ENCODE data around the gene MRTFA.

Gene MRTFA

DNA sequence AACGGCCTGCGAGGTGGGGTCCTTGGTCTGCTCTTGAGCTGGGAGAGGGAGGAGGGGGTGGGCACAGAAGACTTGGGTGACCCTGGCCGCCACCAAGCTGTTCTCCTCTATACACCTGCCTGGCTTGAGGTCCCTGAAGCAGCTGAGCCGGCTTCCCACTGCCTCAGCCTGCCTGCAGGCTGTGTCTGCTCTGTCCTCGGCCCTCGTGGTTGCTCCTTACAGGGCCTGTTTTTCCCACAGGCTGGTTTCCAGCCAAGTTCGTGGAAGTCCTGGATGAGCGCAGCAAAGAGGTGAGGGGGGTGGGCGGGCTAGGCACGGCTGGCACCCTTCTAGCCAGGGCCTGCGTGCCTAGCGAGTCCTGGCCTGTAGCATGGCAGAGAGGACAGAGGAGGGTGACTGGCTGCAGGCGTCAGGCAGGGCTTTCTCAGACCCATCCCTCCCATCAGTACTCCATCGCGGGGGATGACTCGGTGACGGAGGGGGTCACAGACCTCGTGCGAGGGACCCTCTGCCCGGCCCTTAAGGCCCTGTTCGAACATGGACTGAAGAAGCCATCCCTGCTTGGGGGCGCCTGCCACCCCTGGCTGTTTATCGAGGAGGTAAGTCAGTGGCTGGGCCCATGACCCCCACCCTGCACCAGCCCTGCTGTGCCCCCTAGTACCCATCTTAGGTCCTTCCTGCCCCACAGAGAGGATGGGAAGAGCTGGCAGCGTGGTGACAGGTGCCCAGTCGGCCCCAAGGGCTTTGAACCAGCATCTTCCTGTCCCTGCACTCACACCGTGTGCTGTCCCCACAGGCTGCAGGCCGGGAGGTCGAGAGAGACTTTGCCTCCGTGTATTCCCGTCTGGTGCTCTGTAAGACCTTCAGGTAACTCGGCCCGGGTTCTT, 228.4 kb downstream of the MRTFA start:
- no peaks in the 10 kb centered on the region for H3K9me3 ChIP-seq
- no peak overlapping the region for H3K27ac ChIP-seq
- TF ChIP-seq, protein P1, sequence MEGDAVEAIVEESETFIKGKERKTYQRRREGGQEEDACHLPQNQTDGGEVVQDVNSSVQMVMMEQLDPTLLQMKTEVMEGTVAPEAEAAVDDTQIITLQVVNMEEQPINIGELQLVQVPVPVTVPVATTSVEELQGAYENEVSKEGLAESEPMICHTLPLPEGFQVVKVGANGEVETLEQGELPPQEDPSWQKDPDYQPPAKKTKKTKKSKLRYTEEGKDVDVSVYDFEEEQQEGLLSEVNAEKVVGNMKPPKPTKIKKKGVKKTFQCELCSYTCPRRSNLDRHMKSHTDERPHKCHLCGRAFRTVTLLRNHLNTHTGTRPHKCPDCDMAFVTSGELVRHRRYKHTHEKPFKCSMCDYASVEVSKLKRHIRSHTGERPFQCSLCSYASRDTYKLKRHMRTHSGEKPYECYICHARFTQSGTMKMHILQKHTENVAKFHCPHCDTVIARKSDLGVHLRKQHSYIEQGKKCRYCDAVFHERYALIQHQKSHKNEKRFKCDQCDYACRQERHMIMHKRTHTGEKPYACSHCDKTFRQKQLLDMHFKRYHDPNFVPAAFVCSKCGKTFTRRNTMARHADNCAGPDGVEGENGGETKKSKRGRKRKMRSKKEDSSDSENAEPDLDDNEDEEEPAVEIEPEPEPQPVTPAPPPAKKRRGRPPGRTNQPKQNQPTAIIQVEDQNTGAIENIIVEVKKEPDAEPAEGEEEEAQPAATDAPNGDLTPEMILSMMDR (IDR thresholded peaks at IDR 0.05) = no peak
- H3K27me3 ChIP-seq = no peaks in the 10 kb centered on the region
- DNase-seq = no peak
- peaks cover 51 to 95% (median 83%) of the 10 kb centered on the region in 3 donors for H3K36me3 ChIP-seq
- no peak overlapping the region for H3K4me3 ChIP-seq
- peaks cover 0 to 3% (median 0%) of the 10 kb centered on the region in 4 donors for H3K4me1 ChIP-seq
- intact Hi-C loops (cut with DNase I; ENCODE audit: low total_unique reads) = no loop called here

DNA sequence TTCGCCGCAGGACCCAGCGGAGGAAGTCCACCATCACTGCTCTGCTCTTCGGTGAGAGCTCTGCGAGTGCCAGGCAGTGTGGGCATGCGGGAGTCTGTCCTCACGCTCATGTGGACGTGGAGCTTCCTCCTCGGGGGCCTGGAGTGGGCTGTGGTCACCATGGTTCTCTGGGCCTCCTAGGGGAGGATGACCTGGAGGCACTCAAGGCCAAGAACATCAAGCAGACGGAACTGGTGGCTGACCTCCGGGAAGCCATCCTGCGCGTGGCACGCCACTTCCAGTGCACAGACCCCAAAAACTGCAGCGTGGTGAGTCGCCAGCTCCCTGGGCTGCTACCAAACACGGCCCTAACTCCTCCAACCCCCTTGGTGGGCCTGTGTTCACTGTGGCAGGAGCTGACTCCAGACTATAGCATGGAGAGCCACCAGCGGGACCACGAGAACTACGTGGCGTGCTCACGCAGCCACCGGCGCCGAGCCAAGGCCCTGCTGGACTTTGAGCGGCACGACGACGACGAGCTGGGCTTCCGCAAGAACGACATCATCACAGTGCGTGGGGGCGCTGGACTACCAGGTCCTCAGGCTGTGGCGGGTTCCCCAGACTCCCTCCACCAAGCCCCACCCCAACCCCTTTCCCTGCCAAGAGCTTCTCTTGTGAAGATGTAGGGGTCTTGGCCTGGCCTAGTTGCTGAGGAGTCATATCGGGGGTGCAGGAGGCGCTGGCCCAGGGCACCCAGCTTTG, 229.3 kb downstream of the MRTFA start:
- Histone ChIP-seq H3K36me3 (peaks cover 51 to 95% (median 89%) of the 10 kb centered on the region in 3 donors), H3K27me3 (no peaks in the 10 kb centered on the region), H3K4me1 (peaks cover 0 to 3% (median 0%) of the 10 kb centered on the region in 4 donors), H3K27ac (no peak overlapping the region), H3K4me3 (no peak overlapping the region), H3K9me3 (no peaks in the 10 kb centered on the region)
- TF ChIP-seq, protein P1 (IDR thresholded peaks at IDR 0.05) = no peak
- no peak for DNase-seq
- intact Hi-C loops (cut with DNase I; ENCODE audit: low total_unique reads) = no loop called here

DNA sequence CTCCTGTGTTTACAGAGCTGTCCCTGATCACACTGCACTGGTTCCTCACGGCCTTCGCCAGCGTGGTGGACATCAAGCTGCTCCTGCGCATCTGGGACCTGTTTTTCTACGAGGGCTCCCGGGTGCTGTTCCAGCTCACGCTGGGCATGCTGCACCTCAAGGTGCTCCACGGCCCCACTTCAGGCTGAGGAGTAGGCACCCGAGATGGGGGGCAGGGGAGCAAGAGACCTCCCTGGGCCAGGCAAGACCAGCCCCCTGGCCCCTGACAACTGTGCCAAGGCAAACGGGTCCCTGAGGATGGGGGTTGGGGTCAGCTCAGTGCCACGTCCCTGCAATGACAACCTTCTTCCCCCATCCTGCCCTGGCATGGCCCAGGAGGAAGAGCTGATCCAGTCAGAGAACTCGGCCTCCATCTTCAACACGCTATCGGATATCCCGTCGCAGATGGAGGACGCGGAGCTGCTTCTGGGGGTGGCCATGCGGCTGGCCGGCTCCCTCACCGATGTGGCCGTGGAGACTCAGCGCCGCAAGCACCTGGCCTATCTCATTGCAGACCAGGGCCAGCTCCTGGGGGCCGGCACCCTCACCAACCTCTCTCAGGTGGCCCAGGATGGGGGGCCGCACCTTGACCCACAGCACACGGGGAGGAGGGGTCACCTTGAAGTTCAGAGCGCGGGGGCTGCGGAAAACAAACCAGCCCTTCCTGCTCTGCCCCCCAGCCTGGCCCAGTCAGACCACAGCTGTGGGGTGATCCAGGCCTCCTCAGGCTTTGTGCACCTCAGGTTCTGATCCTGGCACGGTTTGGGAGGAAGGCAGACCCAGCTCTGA, 230.2 kb downstream of the MRTFA start:
- TF ChIP-seq, protein P1 (IDR thresholded peaks at IDR 0.05) = no peak
- Histone ChIP-seq H3K27me3 (no peaks in the 10 kb centered on the region), H3K4me1 (peaks cover 0 to 3% (median 0%) of the 10 kb centered on the region in 4 donors), H3K27ac (no peak overlapping the region), H3K4me3 (no peak overlapping the region), H3K9me3 (no peaks in the 10 kb centered on the region), H3K36me3 (peaks cover 49 to 95% (median 92%) of the 10 kb centered on the region in 3 donors)
- no peak for DNase-seq
- intact Hi-C loops (cut with DNase I; ENCODE audit: low total_unique reads) = no loop called here

DNA sequence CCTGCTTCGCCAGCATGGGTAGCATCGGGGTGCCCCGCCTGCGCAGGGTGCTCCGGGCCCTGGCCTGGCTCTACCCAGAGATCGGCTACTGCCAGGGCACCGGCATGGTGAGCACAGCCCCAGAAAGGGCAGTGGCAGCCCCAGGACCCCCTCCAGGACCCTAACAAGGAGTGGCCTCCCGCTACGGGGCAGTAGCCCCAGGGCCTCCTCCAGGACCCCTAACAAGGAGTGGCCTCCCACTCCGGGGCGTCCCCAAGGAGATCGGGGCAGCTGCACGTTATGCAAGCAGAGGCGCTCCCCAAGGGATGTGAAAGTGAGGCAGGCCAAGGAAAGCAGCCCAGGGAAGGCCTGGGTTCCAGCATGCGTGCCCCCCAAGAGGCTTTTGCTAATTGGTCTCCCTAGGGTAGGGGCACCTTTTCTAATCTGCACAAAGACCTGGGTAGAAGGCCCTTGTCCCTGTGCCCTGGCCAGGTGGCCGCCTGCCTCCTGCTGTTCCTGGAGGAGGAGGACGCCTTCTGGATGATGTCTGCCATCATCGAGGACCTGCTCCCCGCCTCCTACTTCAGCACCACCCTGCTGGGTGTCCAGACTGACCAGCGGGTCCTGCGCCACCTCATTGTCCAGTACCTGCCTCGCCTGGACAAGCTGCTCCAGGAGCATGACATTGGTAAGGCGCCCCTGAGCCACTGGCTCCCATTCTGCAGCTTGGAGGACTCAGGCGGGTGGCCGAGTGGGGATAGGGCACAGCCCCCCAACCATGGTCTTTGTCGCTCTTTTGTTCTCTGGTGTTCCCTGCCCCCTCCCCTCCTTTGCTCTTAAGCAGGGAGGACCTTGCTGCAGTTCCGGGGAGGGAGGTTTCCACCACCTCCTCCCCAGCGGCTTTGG, 231.1 kb downstream of the MRTFA start:
- TF ChIP-seq, protein P1 (IDR thresholded peaks at IDR 0.05) = no peak
- intact Hi-C loops (cut with DNase I; ENCODE audit: low total_unique reads) = no loop called here
- Histone ChIP-seq H3K4me3 (no peak overlapping the region), H3K36me3 (peaks cover 43 to 94% (median 92%) of the 10 kb centered on the region in 3 donors), H3K27ac (no peak overlapping the region), H3K27me3 (no peaks in the 10 kb centered on the region), H3K4me1 (peaks cover 0 to 2% (median 0%) of the 10 kb centered on the region in 4 donors), H3K9me3 (no peaks in the 10 kb centered on the region)
- no peak for DNase-seq

Data from tibial artery (tissue), 4 donors.